Motor neuron (in vitro differentiated cells): ENCODE data around the gene RARA. TPM values are rescaled to one million over a fixed set of nuclear protein-coding genes. Genes with fewer than 3 reads are reported as not detected.
A peak's percentile ranks its signal among the peaks of the same experiment; 100 is the strongest.
"Not testable (repeated sequence)": the region's sequence is repeated elsewhere in the genome, so short reads cannot be mapped to it uniquely, and the experiment has no call there.

Experiments
- ATAC-seq, 8 experiments: fragments of 200-7000 bp; cut with Tn5 transposase; replicated peaks in 6 of 8; 2 replicates each; pipeline ENCODE4 v1.8.0; 2021; ENCODE audit warnings: mild to moderate bottlenecking in 8 of 8, moderate library complexity in 8 of 8
- H3K27ac ChIP-seq, 2 donors: fragments of 250-450 bp; sonication (Bioruptor Pico); 2 replicates each; pipeline ENCODE4 v1.9.0; 2021; ENCODE audit warnings: antibody characterized with exemption in 2 of 2, mild to moderate bottlenecking in 2 of 2, moderate library complexity in 1 of 2
- H3K4me1 ChIP-seq, 2 donors: fragments of 250-450 bp; sonication (Bioruptor Pico); replicated peaks in 1 of 2; 2 replicates each; pipeline ENCODE4 v1.6.1; 2021; ENCODE audit warnings: antibody characterized with exemption in 2 of 2, mild to moderate bottlenecking in 2 of 2, moderate library complexity in 1 of 2
- H3K4me3 ChIP-seq, 5 donors: fragments of 250-450 bp; sonication (Bioruptor Pico); 2 replicates each; pipeline ENCODE4 v1.9.0; 2021; ENCODE audit warnings: antibody characterized with exemption in 5 of 5, mild to moderate bottlenecking in 5 of 5, moderate library complexity in 4 of 5
- WGBS, 10 experiments: fragments of 450-650 bp; shearing (Covaris generic); methylation state at CpG; one replicate each; pipeline ENCODE4 v1.0.0; 2022; 5-methylcytosine and 5-hydroxymethylcytosine counted together
- in situ Hi-C, 9 experiments: fragments of 400-800 bp; cut with MboI; loops; one replicate each; pipeline ENCODE4 v1.15.0; 2021; ENCODE audit warnings: low sequenced_read_pairs in 9 of 9, low pct_unique_long_range_greater_than_20kb in 2 of 9; ENCODE audit not compliant: unreplicated experiment in 9 of 9
- total RNA-seq, 8 experiments: library from RNA; unstranded; fragments of 300-600 nt; gene quantifications; 2 replicates each; pipeline versions ENCODE4 v1.2.3 to v1.2.4, GENCODE V29; 2022

Gene RARA
- total RNA-seq, 8 experiments from 2014 or later: 28.0 to 45.8 (median 32.9) TPM

GRCh38 chr17:40374821-40375498 lies 66.0 kb downstream of the RARA start:
- Histone ChIP-seq H3K27ac (no peak overlapping the region), H3K4me3 (no peak overlapping the region), H3K4me1 (peaks cover 0 to 4% of the 10 kb centered on the region in 2 donors)
- peak in 7 of 8 experiments; percentile 20 to 80 (median 61) for ATAC-seq
- 13 to 100% (median 60%) methylated on average over 1 to 9 of the region's 14 CpGs; no CpG with 5 or more reads in 1 of the 10 experiments for WGBS, 10 experiments
- in situ Hi-C loops: loop anchor here in 4 of 9 experiments (25.0 kb wide), 3 partner anchors 87 to 187 kb away; partner anchors contain the start of gene CCR7 (in 1 of the 4)

GRCh38 chr17:40375786-40376185 lies 66.8 kb downstream of the RARA start:
- in situ Hi-C loops, ATAC-seq: not testable (repeated sequence)
- WGBS, 10 experiments: 80 to 95% (median 91%) methylated on average over 2 to 4 of the region's 21 CpGs; no CpG with 5 or more reads in 7 of the 10 experiments

GRCh38 chr17:40376541-40376940 lies 67.6 kb downstream of the RARA start:
- H3K4me1 ChIP-seq, ATAC-seq, in situ Hi-C loops, H3K27ac ChIP-seq, H3K4me3 ChIP-seq: not testable (repeated sequence)
- WGBS, 10 experiments: 40 to 100% (median 86%) methylated on average over 1 to 3 of the region's 6 CpGs; no CpG with 5 or more reads in 3 of the 10 experiments

More at GRCh38 chr17:40375786-40376185, 66.8 kb downstream of the RARA start:
- H3K27ac ChIP-seq, H3K4me3 ChIP-seq, H3K4me1 ChIP-seq: not testable (repeated sequence)

GRCh38 chr17:40377832-40378231 lies 68.9 kb downstream of the RARA start:
- no peak overlapping the region for H3K27ac ChIP-seq
- in situ Hi-C loops: no loop called here
- H3K4me1 ChIP-seq: peaks cover 0 to 4% of the 10 kb centered on the region in 2 donors
- 49 to 100% (median 89%) methylated on average over 1 to 13 of the region's 13 CpGs for WGBS, 10 experiments
- no peak for ATAC-seq
- no peak overlapping the region for H3K4me3 ChIP-seq

- Histone ChIP-seq H3K4me1 (peaks cover 0 to 4% of the 10 kb centered on the region in 2 donors), H3K4me3 (no peak overlapping the region), H3K27ac (no peak overlapping the region)
- ATAC-seq: no peak
- in situ Hi-C loops: no loop called here
- 60 to 97% (median 87%) methylated on average over 1 to 7 of the region's 7 CpGs; no CpG with 5 or more reads in 1 of the 10 experiments for WGBS, 10 experiments
Measured at GRCh38 chr17:40378966-40379365, 70.0 kb downstream of the RARA start.

- WGBS, 10 experiments: 70 to 100% (median 90%) methylated on average over 2 to 4 of the region's 4 CpGs; no CpG with 5 or more reads in 2 of the 10 experiments
- in situ Hi-C loops: no loop called here
- ATAC-seq: no peak
- Histone ChIP-seq H3K4me1 (no peaks in the 10 kb centered on the region), H3K27ac (no peak overlapping the region), H3K4me3 (no peak overlapping the region)
Measured at GRCh38 chr17:40382251-40382650, 73.3 kb downstream of the RARA start.

- ATAC-seq, H3K27ac ChIP-seq, H3K4me1 ChIP-seq, H3K4me3 ChIP-seq, in situ Hi-C loops: not testable (repeated sequence)
- WGBS, 10 experiments: 78 to 100% (median 100%) methylated on average over 1 to 2 of the region's 3 CpGs; no CpG with 5 or more reads in 5 of the 10 experiments
Measured at GRCh38 chr17:40386555-40386954, 77.6 kb downstream of the RARA start.

GRCh38 chr17:40399185-40399584 lies 90.2 kb downstream of the RARA start:
- Histone ChIP-seq H3K4me3 (no peak overlapping the region), H3K27ac (no peak overlapping the region), H3K4me1 (no peaks in the 10 kb centered on the region)
- peak; percentile 49 to 76 (median 61) for ATAC-seq
- in situ Hi-C loops: no loop called here
- 10 to 100% (median 83%) methylated on average over 1 to 4 of the region's 4 CpGs for WGBS, 10 experiments

GRCh38 chr17:40402668-40403067 lies 93.7 kb downstream of the RARA start:
- in situ Hi-C loops: no loop called here
- ATAC-seq: no peak
- no peak overlapping the region for H3K27ac ChIP-seq
- WGBS, 10 experiments: 75 to 100% (median 100%) methylated on average over 1 of the region's 1 CpG; no CpG with 5 or more reads in 3 of the 10 experiments
- no peaks in the 10 kb centered on the region for H3K4me1 ChIP-seq
- H3K4me3 ChIP-seq: no peak overlapping the region

- no peak overlapping the region for H3K4me3 ChIP-seq
- WGBS, 10 experiments: 91 to 100% (median 100%) methylated on average over 1 to 3 of the region's 3 CpGs; no CpG with 5 or more reads in 1 of the 10 experiments
- no peaks in the 10 kb centered on the region for H3K4me1 ChIP-seq
- H3K27ac ChIP-seq: no peak overlapping the region
- ATAC-seq: no peak
- in situ Hi-C loops: no loop called here
Measured at GRCh38 chr17:40404003-40404402, 95.0 kb downstream of the RARA start.

Other genes with a start within 250 kb of the RARA start
- gene THRA, start 246.2 kb upstream of the RARA start, total RNA-seq: 10 to 100 TPM in 7 of 8 experiments, 1 to 10 TPM in 1; 7.2 to 66.4 (median 34.8) TPM
- gene NR1D1, start 208.6 kb upstream of the RARA start, total RNA-seq: 10 to 100 TPM in 1 of 8 experiments, 1 to 10 TPM in 4, under 1 TPM in 3; 0.60 to 12.7 (median 2.7) TPM
- gene MSL1, start 187.2 kb upstream of the RARA start, total RNA-seq: 10 to 100 TPM; 38.9 to 89.2 (median 75.5) TPM
- gene CASC3, start 168.6 kb upstream of the RARA start, total RNA-seq: 10 to 100 TPM; 23.2 to 73.1 (median 54.4) TPM
- gene RAPGEFL1, start 131.7 kb upstream of the RARA start, total RNA-seq: 1 to 10 TPM; 5.3 to 8.0 (median 6.7) TPM
- gene WIPF2, start 89.9 kb upstream of the RARA start, total RNA-seq: 10 to 100 TPM in 6 of 8 experiments, 1 to 10 TPM in 2; 7.1 to 16.4 (median 11.5) TPM
- gene CDC6, start 21.3 kb upstream of the RARA start, total RNA-seq: 10 to 100 TPM in 3 of 8 experiments, 1 to 10 TPM in 5; 1.7 to 30.9 (median 3.6) TPM
- 1 to 10 TPM in 3 of 8 experiments, under 1 TPM in 4, not detected in 1; 0.36 to 2.8 (median 0.87) TPM for gene GJD3, start 55.6 kb downstream of the RARA start, total RNA-seq
- gene TOP2A, start 108.7 kb downstream of the RARA start, total RNA-seq: 100 to 1,000 TPM in 1 of 8 experiments, 10 to 100 TPM in 3, 1 to 10 TPM in 3, under 1 TPM in 1; 0.36 to 222 (median 9.0) TPM
- gene IGFBP4, start 134.3 kb downstream of the RARA start, total RNA-seq: 10 to 100 TPM in 3 of 8 experiments, 1 to 10 TPM in 5; 2.8 to 52.0 (median 7.9) TPM
- 1 to 10 TPM in 1 of 8 experiments, under 1 TPM in 6, not detected in 1; 0.08 to 1.0 (median 0.15) TPM for gene TNS4, start 192.4 kb downstream of the RARA start, total RNA-seq